Measurements from ENCODE around the gene INO80C. TPM values are rescaled to one million over a fixed set of nuclear protein-coding genes. Genes with fewer than 3 reads are reported as not detected.
A peak's percentile ranks its signal among the peaks of the same experiment; 100 is the strongest.
"Not testable (repeated sequence)": the region's sequence is repeated elsewhere in the genome, so short reads cannot be mapped to it uniquely, and the experiment has no call there.

Gene INO80C
- total RNA-seq, 2 donors from 2014 or later: 25.0 to 41.7 TPM

GRCh38 chr18:35489913-35490490 is 7.8 kb downstream of the INO80C start:
- H3K36me3 Mint-ChIP-seq: no peaks in the 10 kb centered on the region
- H3K27me3 Mint-ChIP-seq: no peaks in the 10 kb centered on the region
- no peaks in the 10 kb centered on the region for H3K9me3 Mint-ChIP-seq
- DNase-seq (ENCODE audit: low spot score): no peak
- no peak overlapping the region for H3K27ac Mint-ChIP-seq
- peaks cover 9 to 12% of the 10 kb centered on the region in 2 donors for H3K4me1 Mint-ChIP-seq (ENCODE audit: low read depth in 2 of 2)
- no peak overlapping the region for H3K4me3 Mint-ChIP-seq
- no peak for ATAC-seq

GRCh38 chr18:35489281-35489680 is 8.5 kb downstream of the INO80C start:
- peaks cover 9 to 15% of the 10 kb centered on the region in 2 donors for H3K4me1 Mint-ChIP-seq (ENCODE audit: low read depth in 2 of 2)
- not testable (repeated sequence) for H3K4me3 Mint-ChIP-seq; H3K27me3 Mint-ChIP-seq; DNase-seq (ENCODE audit: low spot score); H3K36me3 Mint-ChIP-seq; ATAC-seq; H3K27ac Mint-ChIP-seq; H3K9me3 Mint-ChIP-seq

- not testable (repeated sequence) for H3K36me3 Mint-ChIP-seq, ATAC-seq
Observed at GRCh38 chr18:35488396-35488795, 9.4 kb downstream of the INO80C start.

GRCh38 chr18:35487525-35487924 is 10.2 kb downstream of the INO80C start:
- DNase-seq (ENCODE audit: low spot score); H3K27ac Mint-ChIP-seq; H3K4me3 Mint-ChIP-seq; H3K27me3 Mint-ChIP-seq; H3K9me3 Mint-ChIP-seq; ATAC-seq; H3K36me3 Mint-ChIP-seq: not testable (repeated sequence)
- H3K4me1 Mint-ChIP-seq (ENCODE audit: low read depth in 2 of 2): peaks cover 9 to 32% of the 10 kb centered on the region in 2 donors

More at GRCh38 chr18:35488396-35488795, 9.4 kb downstream of the INO80C start:
- H3K9me3 Mint-ChIP-seq; H3K27me3 Mint-ChIP-seq; H3K4me3 Mint-ChIP-seq; DNase-seq (ENCODE audit: low spot score); H3K27ac Mint-ChIP-seq: not testable (repeated sequence)
- H3K4me1 Mint-ChIP-seq (ENCODE audit: low read depth in 2 of 2): peaks cover 8 to 24% of the 10 kb centered on the region in 2 donors

GRCh38 chr18:35485852-35486251 is 11.9 kb downstream of the INO80C start:
- no peaks in the 10 kb centered on the region for H3K27me3 Mint-ChIP-seq
- no peaks in the 10 kb centered on the region for H3K9me3 Mint-ChIP-seq
- DNase-seq (ENCODE audit: low spot score) (no peak), ATAC-seq (no peak)
- H3K36me3 Mint-ChIP-seq: no peaks in the 10 kb centered on the region
- no peak overlapping the region for H3K4me3 Mint-ChIP-seq
- peaks cover 9 to 29% of the 10 kb centered on the region in 2 donors for H3K4me1 Mint-ChIP-seq (ENCODE audit: low read depth in 2 of 2)
- no peak overlapping the region for H3K27ac Mint-ChIP-seq

GRCh38 chr18:35484034-35484433 is 13.7 kb downstream of the INO80C start:
- H3K9me3 Mint-ChIP-seq: no peaks in the 10 kb centered on the region
- no peak overlapping the region for H3K4me3 Mint-ChIP-seq
- H3K27me3 Mint-ChIP-seq: no peaks in the 10 kb centered on the region
- H3K4me1 Mint-ChIP-seq (ENCODE audit: low read depth in 2 of 2): peaks cover 9 to 30% of the 10 kb centered on the region in 2 donors
- ATAC-seq (peak in 1 of 2 donors; percentile 33), DNase-seq (ENCODE audit: low spot score) (no peak)
- H3K27ac Mint-ChIP-seq: no peak overlapping the region
- no peaks in the 10 kb centered on the region for H3K36me3 Mint-ChIP-seq

- Mint-ChIP-seq H3K9me3 (no peaks in the 10 kb centered on the region), H3K27ac (no peak overlapping the region), H3K4me1 (ENCODE audit: low read depth in 2 of 2) (peaks cover 9 to 43% of the 10 kb centered on the region in 2 donors)
Observed at GRCh38 chr18:35481960-35482366, 15.8 kb downstream of the INO80C start.

GRCh38 chr18:35479911-35480586 is 17.7 kb downstream of the INO80C start:
- ATAC-seq: no peak
- no peak for DNase-seq (ENCODE audit: low spot score)
- no peaks in the 10 kb centered on the region for H3K9me3 Mint-ChIP-seq
- peaks cover 14 to 38% of the 10 kb centered on the region in 2 donors for H3K4me1 Mint-ChIP-seq (ENCODE audit: low read depth in 2 of 2)
- no peaks in the 10 kb centered on the region for H3K27me3 Mint-ChIP-seq
- H3K36me3 Mint-ChIP-seq: peaks cover 1% of the 10 kb centered on the region
- H3K27ac Mint-ChIP-seq: no peak overlapping the region
- no peak overlapping the region for H3K4me3 Mint-ChIP-seq

More at GRCh38 chr18:35481960-35482366, 15.8 kb downstream of the INO80C start:
- Mint-ChIP-seq H3K36me3 (no peaks in the 10 kb centered on the region), H3K4me3 (no peak overlapping the region), H3K27me3 (no peaks in the 10 kb centered on the region)
- ATAC-seq (no peak), DNase-seq (ENCODE audit: low spot score) (no peak)

GRCh38 chr18:35478520-35479435 is 19.0 kb downstream of the INO80C start:
- ATAC-seq: peak; percentile 94 to 97
- no peaks in the 10 kb centered on the region for H3K9me3 Mint-ChIP-seq
- H3K4me1 Mint-ChIP-seq (ENCODE audit: low read depth in 2 of 2): peaks cover 14 to 30% of the 10 kb centered on the region in 2 donors
- peak overlapping the region; percentile 0 to 33 for H3K27ac Mint-ChIP-seq
- H3K27me3 Mint-ChIP-seq: no peaks in the 10 kb centered on the region
- peak overlapping the region; percentile 33 for H3K4me3 Mint-ChIP-seq
- DNase-seq (ENCODE audit: low spot score): peak; percentile 64
- H3K36me3 Mint-ChIP-seq: peaks cover 9% of the 10 kb centered on the region

GRCh38 chr18:35477974-35478373 is 19.8 kb downstream of the INO80C start:
- peaks cover 14% of the 10 kb centered on the region for H3K36me3 Mint-ChIP-seq
- no peak overlapping the region for H3K4me3 Mint-ChIP-seq
- H3K27me3 Mint-ChIP-seq: no peaks in the 10 kb centered on the region
- peak overlapping the region; percentile 0 to 33 for H3K27ac Mint-ChIP-seq
- DNase-seq (ENCODE audit: low spot score) (no peak), ATAC-seq (no peak)
- peaks cover 11 to 22% of the 10 kb centered on the region in 2 donors for H3K4me1 Mint-ChIP-seq (ENCODE audit: low read depth in 2 of 2)
- H3K9me3 Mint-ChIP-seq: no peaks in the 10 kb centered on the region

- H3K9me3 Mint-ChIP-seq: no peaks in the 10 kb centered on the region
- H3K36me3 Mint-ChIP-seq: peaks cover 19% of the 10 kb centered on the region
- H3K4me1 Mint-ChIP-seq (ENCODE audit: low read depth in 2 of 2): peaks cover 14 to 22% of the 10 kb centered on the region in 2 donors
- H3K27me3 Mint-ChIP-seq: no peaks in the 10 kb centered on the region
- H3K4me3 Mint-ChIP-seq: no peak overlapping the region
- H3K27ac Mint-ChIP-seq: peak overlapping the region in 1 of 2 donors; percentile 33
- ATAC-seq (no peak), DNase-seq (ENCODE audit: low spot score) (no peak)
Observed at GRCh38 chr18:35477497-35477896, 20.3 kb downstream of the INO80C start.

GRCh38 chr18:35474884-35475283 is 22.9 kb downstream of the INO80C start:
- H3K4me3 Mint-ChIP-seq: no peak overlapping the region

GRCh38 chr18:35473562-35473961 is 24.2 kb downstream of the INO80C start:
- no peak for DNase-seq (ENCODE audit: low spot score)
- Mint-ChIP-seq H3K4me3 (no peak overlapping the region), H3K4me1 (ENCODE audit: low read depth in 2 of 2) (peaks cover 17% of the 10 kb centered on the region in 2 donors), H3K27me3 (no peaks in the 10 kb centered on the region), H3K9me3 (no peaks in the 10 kb centered on the region), H3K36me3 (peaks cover 21% of the 10 kb centered on the region), H3K27ac (no peak overlapping the region)
- ATAC-seq: no peak

More at GRCh38 chr18:35474884-35475283, 22.9 kb downstream of the INO80C start:
- Mint-ChIP-seq H3K9me3 (no peaks in the 10 kb centered on the region), H3K36me3 (peaks cover 21% of the 10 kb centered on the region), H3K27me3 (no peaks in the 10 kb centered on the region), H3K27ac (no peak overlapping the region), H3K4me1 (ENCODE audit: low read depth in 2 of 2) (peaks cover 14 to 25% of the 10 kb centered on the region in 2 donors)
- DNase-seq (ENCODE audit: low spot score): no peak
- ATAC-seq: no peak
